MM.1S (cell line): ENCODE results near the gene ZFP28.

Source experiments
- DNase-seq: peaks from one replicate; pipeline ENCODE4 v3.0.0-alpha.2; 2015
- H2AFZ ChIP-seq: fragments of 300-600 bp; sonication (generic); 2 replicates; pipeline ENCODE4 v1.6.0; 2016; ENCODE audit warnings: antibody characterized with exemption, low read length
- H3F3A ChIP-seq: fragments of 300-600 bp; sonication (generic); 2 replicates; pipeline ENCODE4 v1.6.1; 2016; ENCODE audit warnings: mild to moderate bottlenecking, antibody characterized with exemption, low read length, moderate library complexity, mixed read lengths; ENCODE audit not compliant: insufficient read depth
- H3K27ac ChIP-seq: fragments of 300-600 bp; sonication (generic); 2 replicates; pipeline ENCODE4 v1.5.1; 2016; ENCODE audit warnings: mild to moderate bottlenecking, low read length
- H3K27me3 ChIP-seq: fragments of 300-600 bp; sonication (generic); replicated peaks from 2 replicates; pipeline ENCODE4 v1.6.0; 2016; ENCODE audit warnings: low read length; ENCODE audit not compliant: insufficient read depth
- H3K36me3 ChIP-seq: fragments of 300-600 bp; sonication (generic); replicated peaks from 2 replicates; pipeline ENCODE4 v1.6.1; 2016; ENCODE audit warnings: mild to moderate bottlenecking, low read length, mixed read lengths; ENCODE audit not compliant: insufficient read depth
- H3K4me1 ChIP-seq: fragments of 300-600 bp; sonication (generic); 2 replicates; pipeline ENCODE4 v1.6.1; 2016; ENCODE audit warnings: low read length, mixed read lengths
- H3K4me2 ChIP-seq: fragments of 300-600 bp; sonication (generic); 2 replicates; pipeline ENCODE4 v1.6.0; 2016; ENCODE audit warnings: low read depth, low read length
- H3K4me3 ChIP-seq: fragments of 300-600 bp; sonication (generic); 2 replicates; pipeline ENCODE4 v1.5.1; 2016; ENCODE audit warnings: low read length, mixed read lengths
- H3K79me2 ChIP-seq: fragments of 300-600 bp; sonication (generic); 2 replicates; pipeline ENCODE4 v1.6.1; 2016; ENCODE audit warnings: mixed run types, low read length, mixed read lengths
- H3K9ac ChIP-seq: fragments of 300-600 bp; sonication (generic); 2 replicates; pipeline ENCODE4 v1.6.1; 2016; ENCODE audit warnings: low read length, mixed read lengths
- H3K9me2 ChIP-seq: fragments of 300-600 bp; sonication (generic); replicated peaks from 2 replicates; pipeline ENCODE4 v1.6.1; 2016; ENCODE audit warnings: mild to moderate bottlenecking, low read length, mixed read lengths; ENCODE audit not compliant: insufficient read depth
- H3K9me3 ChIP-seq: fragments of 300-600 bp; sonication (generic); replicated peaks from 2 replicates; pipeline ENCODE4 v1.6.1; 2016; ENCODE audit warnings: mild to moderate bottlenecking, low read length, mixed read lengths; ENCODE audit not compliant: insufficient read depth
- H4K20me1 ChIP-seq: fragments of 300-600 bp; sonication (generic); 2 replicates; pipeline ENCODE4 v1.6.1; 2016; ENCODE audit warnings: mild to moderate bottlenecking, low read length, moderate library complexity, mixed read lengths; ENCODE audit not compliant: insufficient read depth
- EZH2 ChIP-seq: fragments of 300-600 bp; sonication (generic); optimal IDR thresholded peaks from 2 replicates; pipeline ENCODE3; 2017; ENCODE audit warnings: low read depth, mild to moderate bottlenecking, antibody characterized with exemption, low read length, mixed read lengths
- EZH2phosphoT487 ChIP-seq: fragments of 300-600 bp; sonication (generic); IDR thresholded peaks from 2 replicates; pipeline ENCODE4 v1.6.1; 2018; ENCODE audit warnings: antibody characterized with exemption, low read length
- TF ChIP-seq, protein P1 (sequence below): fragments of 300-600 bp; sonication (generic); IDR thresholded peaks from 2 replicates; pipeline ENCODE4 v1.5.1; 2016; ENCODE audit warnings: antibody characterized with exemption, low read length, mixed read lengths

The ZFP28 gene

DNA sequence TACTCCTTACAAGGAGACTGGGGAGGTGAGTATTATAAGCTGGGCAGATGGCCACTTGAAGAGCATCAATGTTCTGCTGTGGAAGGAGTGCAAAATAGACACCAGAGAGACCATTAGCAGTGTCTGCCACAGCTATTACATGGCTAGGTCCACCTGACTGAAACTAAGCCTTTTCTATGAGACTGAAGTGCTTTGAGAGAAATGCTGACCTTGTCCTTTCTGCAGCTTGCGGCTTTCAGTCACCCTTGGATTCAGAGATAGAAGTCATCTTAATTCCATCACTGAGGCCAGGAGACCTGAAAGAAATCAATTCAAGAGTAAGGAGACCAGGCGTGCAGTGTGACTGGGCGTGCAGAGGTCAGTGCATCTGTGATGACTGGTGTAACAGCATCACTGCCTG, 1.3 kb upstream of the ZFP28 start:
- no peak overlapping the region for H3K4me2 ChIP-seq
- H3K9me2 ChIP-seq = no peaks in the 10 kb centered on the region
- no peaks in the 10 kb centered on the region for H3F3A ChIP-seq
- H3K27me3 ChIP-seq = no peaks in the 10 kb centered on the region
- H3K4me3 ChIP-seq = no peak overlapping the region
- no peak overlapping the region for H3K27ac ChIP-seq
- H3K4me1 ChIP-seq = no peaks in the 10 kb centered on the region
- H3K9ac ChIP-seq = no peak overlapping the region
- no peaks in the 10 kb centered on the region for H4K20me1 ChIP-seq
- no peaks in the 10 kb centered on the region for H3K9me3 ChIP-seq
- no peak for DNase-seq
- no peaks in the 10 kb centered on the region for H3K36me3 ChIP-seq
- no peaks in the 10 kb centered on the region for H3K79me2 ChIP-seq
- no peak overlapping the region for H2AFZ ChIP-seq
- TF ChIP-seq EZH2phosphoT487 (no peak), EZH2 (no peak)
- TF ChIP-seq, protein P1, sequence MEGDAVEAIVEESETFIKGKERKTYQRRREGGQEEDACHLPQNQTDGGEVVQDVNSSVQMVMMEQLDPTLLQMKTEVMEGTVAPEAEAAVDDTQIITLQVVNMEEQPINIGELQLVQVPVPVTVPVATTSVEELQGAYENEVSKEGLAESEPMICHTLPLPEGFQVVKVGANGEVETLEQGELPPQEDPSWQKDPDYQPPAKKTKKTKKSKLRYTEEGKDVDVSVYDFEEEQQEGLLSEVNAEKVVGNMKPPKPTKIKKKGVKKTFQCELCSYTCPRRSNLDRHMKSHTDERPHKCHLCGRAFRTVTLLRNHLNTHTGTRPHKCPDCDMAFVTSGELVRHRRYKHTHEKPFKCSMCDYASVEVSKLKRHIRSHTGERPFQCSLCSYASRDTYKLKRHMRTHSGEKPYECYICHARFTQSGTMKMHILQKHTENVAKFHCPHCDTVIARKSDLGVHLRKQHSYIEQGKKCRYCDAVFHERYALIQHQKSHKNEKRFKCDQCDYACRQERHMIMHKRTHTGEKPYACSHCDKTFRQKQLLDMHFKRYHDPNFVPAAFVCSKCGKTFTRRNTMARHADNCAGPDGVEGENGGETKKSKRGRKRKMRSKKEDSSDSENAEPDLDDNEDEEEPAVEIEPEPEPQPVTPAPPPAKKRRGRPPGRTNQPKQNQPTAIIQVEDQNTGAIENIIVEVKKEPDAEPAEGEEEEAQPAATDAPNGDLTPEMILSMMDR = no peak

DNA sequence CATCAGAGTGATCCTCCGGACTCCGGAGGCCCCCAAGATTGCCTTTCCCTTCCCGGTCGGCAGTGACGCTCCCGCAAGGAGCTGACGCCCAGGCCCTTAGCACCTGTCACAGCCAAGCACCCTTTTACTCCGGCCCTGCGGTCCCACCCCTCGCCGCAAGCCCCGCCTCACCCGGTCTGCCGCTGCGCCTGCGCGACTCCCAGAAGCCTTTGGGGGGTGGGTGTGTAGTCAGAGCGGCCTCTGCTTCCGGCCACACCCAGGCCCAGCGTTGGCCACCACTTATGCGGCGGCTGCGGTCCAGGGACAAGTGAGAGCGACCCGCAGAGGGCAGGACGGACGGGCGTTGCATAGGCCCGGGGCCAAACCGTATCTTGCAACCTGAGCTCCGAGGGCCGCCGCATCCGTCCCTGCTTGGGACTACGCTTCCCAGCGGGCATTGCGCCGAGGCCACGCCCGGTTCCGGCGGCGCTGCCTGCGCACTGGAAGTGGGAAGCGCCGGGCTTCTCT, 441 bp upstream of the ZFP28 start:
- no peaks in the 10 kb centered on the region for H3K9me2 ChIP-seq
- H3K27me3 ChIP-seq = no peaks in the 10 kb centered on the region
- no peaks in the 10 kb centered on the region for H3K4me1 ChIP-seq
- no peak overlapping the region for H3K9ac ChIP-seq
- H3K79me2 ChIP-seq = no peaks in the 10 kb centered on the region
- H3K36me3 ChIP-seq = no peaks in the 10 kb centered on the region
- H3K27ac ChIP-seq = no peak overlapping the region
- no peaks in the 10 kb centered on the region for H3K9me3 ChIP-seq
- TF ChIP-seq EZH2 (no peak), EZH2phosphoT487 (no peak)
- TF ChIP-seq, protein P1 = no peak
- no peak overlapping the region for H3K4me2 ChIP-seq
- no peaks in the 10 kb centered on the region for H3F3A ChIP-seq
- no peak for DNase-seq
- H2AFZ ChIP-seq = no peak overlapping the region
- H4K20me1 ChIP-seq = no peaks in the 10 kb centered on the region
- no peak overlapping the region for H3K4me3 ChIP-seq

DNA sequence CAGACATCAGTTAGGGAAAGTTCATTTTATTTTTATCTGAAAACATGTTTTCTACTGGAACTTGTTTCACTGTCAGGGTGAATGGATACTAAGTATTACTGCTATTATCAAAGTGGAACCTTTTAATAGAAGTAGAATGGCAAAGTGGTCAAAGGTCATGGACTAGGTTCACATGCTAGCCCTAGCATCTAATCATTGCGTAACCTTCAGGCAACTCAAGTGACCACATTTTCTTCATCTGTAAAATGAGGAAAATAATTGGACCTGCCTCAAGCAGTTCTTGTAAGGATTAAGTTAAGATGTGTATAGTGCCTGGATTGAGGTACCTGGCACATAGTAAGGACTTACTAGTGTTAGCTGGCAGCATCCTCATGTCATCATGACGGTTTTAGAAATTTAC, 5.0 kb downstream of the ZFP28 start:
- TF ChIP-seq EZH2 (no peak), EZH2phosphoT487 (no peak)
- TF ChIP-seq, protein P1 = no peak
- Histone ChIP-seq H3K4me2 (no peak overlapping the region), H2AFZ (no peak overlapping the region), H3K9ac (no peak overlapping the region), H3K4me3 (no peak overlapping the region), H3K36me3 (no peaks in the 10 kb centered on the region), H3K27me3 (no peaks in the 10 kb centered on the region), H3K4me1 (no peaks in the 10 kb centered on the region), H3K79me2 (no peaks in the 10 kb centered on the region), H3K9me3 (no peaks in the 10 kb centered on the region), H3F3A (no peaks in the 10 kb centered on the region), H3K27ac (no peak overlapping the region), H4K20me1 (no peaks in the 10 kb centered on the region), H3K9me2 (no peaks in the 10 kb centered on the region)
- no peak for DNase-seq
